Left hindlimb (tissue), 1 donor: ENCODE measurements around the gene COA7.
"Not testable (repeated sequence)": the region's sequence is repeated elsewhere in the genome, so short reads cannot be mapped to it uniquely, and the experiment has no call there.

Source experiments
- DNase-seq: peaks from one replicate; pipeline ENCODE4 v3.0.0-alpha.2; 2018

The COA7 gene

DNA sequence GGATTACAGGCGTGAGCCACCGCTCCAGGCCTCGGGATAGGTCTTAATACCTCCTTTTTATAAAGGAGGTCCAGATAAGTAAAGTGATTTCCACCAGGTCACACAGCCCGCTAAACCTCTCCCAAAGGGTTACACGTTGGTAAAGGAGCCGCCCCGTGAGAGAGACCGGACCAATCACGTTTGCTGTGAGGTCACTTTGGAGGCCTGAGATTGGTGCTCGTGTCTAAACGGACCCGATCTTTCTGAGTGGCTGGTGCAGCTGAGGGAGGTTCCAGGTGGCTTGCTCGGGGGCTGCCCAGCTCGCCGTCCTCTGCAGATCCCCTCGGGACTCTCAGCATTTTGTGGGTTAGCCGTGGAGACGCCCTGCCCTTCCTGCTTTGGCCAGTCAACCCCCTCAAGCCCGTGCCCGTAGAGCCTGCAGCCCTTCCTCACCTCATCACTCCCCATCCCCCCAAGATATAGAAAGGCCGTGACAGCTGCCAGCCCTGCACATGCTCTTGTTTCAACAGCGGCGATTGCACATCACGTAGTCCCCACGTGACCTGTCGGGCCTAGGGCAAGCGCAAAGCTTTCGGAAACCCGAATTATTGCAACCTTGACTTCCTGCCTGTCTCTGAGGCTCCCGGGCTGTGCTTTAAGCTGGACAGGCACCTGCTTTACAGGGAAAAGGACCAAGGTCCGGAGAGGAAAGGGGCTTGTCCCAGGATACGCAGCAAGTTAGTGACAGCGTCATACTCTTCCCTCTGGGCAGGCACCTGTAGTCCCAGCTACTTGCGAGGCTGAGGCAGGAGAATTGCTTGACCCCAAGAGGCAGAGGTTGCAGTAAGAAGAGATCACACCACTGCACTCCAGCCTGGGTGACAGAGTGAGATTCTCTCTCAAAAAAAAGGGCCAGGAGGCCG is 5.0 kb upstream of the COA7 start:
- DNase-seq, result peak; percentile 90

DNA sequence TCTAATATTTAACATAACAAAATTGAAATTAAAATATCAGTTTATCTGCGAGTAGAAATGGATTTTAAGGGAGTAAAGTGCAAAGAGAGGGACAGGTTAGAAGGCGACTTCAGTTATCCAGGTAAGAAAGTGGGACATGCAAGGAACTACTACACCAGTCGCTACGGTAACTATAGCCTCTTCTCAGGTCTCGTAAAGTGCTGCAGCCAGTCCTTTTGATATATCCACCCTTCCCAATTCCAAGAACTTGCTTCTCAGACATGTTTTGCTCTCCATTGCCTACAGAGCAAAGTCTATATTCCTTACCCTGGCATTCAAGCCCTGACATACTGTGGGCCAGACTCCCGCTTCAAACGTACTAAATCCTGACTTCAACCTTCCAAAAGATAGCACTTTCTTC is 2.5 kb downstream of the COA7 start:
- DNase-seq, result no peak

DNA sequence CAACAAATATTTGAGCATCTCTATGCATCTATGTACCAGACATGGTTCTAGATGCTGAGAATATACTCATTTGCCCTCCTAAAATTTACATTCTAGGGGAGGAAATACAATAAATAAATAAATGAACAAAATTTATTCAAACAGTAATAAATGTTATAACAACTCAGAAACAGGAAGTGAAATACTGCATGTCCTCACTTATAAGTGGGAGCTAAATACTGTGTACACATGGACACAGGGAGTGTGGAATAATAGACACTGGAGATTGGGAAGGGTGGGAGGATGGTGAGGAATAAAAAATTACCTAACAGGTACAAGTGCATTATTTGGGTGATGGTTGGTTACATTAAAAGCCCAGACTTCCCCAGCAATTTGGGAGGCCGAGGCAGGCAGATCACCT is 4.3 kb downstream of the COA7 start:
- DNase-seq, result no peak

DNA sequence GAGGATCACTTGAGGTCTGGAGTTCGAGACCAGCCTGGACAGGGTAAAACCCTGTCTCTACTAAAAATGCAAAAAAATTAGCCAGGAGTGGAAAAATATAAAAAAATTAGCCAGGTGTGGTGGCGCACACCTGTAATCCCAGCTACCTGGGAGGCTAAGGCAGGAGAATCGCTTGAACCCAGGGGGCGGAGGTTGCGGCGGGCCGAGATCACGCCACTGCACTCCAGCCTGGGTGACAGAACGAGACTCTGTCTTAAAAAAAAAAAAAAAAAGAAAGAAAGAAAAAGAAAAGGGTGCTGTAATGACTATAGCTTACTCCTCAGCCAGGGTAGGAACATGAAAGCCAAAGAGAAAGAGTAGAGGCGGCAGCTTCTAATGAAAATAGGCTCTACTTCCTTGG is 4.8 kb downstream of the COA7 start:
- not testable (repeated sequence) for DNase-seq

DNA sequence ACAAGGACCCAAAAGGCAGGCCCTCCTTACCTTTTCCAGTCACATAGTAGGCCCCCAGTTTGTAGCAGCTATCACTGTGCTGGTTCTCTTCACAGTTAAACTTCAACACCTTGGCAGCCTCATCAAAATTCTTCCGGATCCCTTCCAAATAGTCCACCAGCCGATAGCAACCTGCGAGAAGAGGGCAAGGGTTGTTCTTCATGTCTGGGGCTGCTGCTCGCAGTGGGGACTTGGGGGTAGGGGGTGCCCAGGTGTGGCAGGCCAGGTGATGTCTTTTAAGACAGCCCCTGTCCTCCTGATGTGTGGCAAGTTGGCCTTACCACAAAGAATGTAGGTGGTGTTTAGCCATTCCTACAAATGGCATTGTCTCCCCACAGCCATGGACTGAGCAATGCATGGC is 5.5 kb downstream of the COA7 start:
- DNase-seq, result no peak

DNA sequence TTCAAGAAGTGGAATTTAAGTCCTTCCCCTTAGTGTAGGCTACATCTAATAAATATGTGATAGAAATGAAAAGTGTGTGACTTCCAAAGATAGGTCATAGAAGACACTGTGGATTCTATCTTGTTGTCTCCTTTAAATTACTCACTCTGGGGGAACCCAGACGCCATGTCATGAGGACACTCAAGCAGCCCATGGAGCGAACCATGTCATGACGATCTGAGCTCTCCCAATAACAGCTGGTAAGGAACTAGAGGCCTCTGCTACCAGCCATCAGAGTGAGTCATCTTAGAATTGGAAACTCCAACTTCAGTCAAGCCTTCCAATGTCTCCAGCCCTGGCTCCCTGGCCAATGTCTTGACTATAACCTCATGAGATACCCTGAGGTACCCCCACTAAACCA is 6.3 kb downstream of the COA7 start:
- DNase-seq, result no peak

DNA sequence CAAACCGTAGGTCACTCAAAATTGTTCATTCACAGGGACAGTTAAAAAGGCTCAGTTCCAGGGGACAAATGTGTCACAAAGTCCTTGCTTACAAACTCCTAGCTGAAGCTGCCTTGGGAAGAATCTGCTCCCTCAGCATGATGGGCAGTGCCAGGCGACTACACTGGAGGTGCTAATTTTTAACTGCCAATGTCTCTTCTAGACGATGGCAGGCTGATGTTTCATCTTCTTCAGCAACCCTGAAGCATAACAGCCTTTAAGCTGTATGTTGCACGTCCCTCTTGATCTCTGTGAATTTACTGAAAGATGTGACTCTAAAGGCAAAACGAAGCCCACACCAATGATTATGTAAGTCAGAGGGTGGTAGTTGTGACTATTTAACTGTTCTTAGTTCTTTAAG is 11.3 kb downstream of the COA7 start:
- DNase-seq, result no peak

DNA sequence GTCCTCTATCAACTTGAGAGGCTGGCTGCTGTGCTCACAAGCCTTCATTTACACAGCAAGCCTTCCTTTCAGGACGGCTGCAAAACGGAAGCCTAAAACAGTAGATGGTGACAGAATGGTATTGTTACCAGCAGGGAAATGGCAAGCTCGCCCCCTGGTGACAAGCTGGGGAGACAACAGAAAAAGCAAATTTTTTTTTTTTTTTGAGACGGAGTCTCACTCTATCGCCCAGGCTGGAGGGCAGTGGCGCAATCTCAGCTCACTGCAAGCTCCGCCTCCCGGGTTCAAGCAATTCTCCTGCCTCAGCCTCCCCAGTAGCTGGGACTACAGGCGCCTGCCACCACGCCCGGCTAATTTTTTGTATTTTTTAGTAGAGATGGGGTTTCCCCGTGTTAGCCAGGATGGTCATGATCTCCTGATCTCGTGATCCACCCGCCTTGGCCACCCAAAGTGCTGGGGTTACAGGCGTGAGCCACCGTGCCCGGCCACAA is 11.8 kb downstream of the COA7 start:
- peak; percentile 66 for DNase-seq

DNA sequence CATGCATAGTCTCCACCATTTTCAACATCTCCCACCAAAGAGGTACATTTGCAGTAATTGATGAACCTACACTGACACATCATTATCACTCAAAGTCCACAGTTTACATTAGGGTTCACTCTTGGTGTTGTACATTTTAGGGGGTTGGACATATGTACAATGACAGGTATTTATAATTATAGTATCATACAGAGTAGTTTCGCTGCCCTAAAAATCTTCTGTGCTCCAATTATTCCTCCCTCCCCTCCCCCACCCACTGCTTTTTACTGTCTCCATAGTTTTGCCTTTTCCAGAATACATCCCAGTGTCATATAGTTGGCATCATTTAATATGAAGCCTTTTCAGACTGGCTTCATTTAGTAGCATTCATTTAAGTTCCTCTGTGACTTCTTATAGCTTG is 13.6 kb downstream of the COA7 start:
- DNase-seq, result no peak

DNA sequence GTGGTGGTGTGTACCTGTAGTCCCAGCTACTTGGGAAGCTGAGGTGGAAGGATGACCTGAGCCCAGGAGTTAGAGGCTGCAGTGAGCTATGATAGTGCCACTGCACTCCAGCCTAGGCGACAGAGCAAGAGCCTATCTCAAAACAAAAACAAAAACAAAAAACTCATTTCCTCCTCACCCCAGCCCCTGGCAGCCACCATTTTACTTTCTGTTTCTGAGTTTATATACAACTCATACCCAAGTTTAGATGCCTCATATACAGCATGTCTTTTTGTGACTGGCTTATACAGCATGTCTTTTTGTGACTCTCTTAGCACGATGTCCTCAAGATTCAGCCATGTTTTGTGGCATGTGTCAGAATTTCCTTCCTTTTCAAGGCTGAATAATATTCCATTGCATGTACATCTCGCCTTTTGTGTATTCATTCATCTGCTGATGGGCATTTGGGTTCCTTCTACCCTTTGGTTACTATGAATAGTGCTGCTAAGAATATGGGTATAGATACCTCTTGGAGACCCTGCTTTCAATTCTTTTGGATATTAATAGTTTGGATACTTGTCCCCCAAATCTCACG is 14.7 kb downstream of the COA7 start:
- DNase-seq, result no peak

DNA sequence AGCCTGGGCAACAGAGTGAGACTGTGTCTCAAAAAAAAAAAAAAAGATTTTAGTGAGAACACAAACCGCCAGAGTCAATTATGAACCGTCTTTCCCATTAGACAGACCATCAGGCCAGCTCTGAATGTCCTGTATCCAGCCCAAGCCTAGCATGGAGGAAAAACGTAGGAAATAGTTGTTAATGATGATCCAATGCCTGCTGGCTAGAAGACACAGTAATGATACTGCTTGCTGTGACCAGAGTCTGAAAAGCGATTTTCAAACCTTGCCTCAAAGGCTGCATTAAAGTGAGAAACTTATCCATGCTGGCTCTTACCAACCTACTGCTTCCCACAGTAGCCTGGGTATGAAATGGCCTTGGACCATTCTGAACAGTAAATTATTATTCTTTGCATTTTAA is 17.0 kb downstream of the COA7 start:
- no peak for DNase-seq

DNA sequence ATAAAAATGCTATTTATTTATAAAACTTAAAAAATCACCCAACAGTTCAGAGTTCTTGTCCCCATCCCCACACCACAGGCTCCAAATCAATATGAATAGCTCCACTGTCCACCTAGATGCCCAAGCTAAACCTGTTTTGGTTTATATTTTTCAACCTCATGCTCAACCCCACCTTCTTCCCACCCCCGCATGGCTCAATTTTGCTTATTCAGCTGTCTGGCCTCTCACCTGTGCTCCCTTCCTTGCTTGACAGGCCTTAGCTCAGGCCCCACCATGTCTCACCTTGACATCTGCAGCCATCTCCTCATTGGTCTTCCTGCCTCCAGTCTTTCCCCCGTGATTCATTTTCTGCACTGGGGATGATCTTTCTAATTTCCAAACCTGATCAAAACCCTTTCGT is 17.8 kb downstream of the COA7 start:
- DNase-seq, result no peak

DNA sequence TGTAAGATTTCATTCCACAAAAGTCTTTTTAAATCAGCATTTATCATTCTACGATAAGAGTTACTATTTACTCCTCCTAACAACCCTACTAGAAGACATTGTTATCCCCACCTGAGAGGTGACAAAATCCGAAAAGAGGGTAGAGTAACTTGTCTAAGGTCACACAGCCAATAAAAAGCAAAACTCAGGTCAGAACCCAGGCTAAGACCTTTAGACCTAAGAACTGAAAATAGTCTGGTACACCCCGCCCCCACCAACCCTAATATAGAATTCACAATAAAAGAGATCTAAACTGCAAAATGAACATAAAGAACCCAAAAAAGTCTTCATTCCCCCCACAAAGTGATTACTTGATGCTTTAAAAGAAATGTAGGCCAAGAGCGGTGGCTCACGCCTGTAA is 18.6 kb downstream of the COA7 start:
- no peak for DNase-seq

DNA sequence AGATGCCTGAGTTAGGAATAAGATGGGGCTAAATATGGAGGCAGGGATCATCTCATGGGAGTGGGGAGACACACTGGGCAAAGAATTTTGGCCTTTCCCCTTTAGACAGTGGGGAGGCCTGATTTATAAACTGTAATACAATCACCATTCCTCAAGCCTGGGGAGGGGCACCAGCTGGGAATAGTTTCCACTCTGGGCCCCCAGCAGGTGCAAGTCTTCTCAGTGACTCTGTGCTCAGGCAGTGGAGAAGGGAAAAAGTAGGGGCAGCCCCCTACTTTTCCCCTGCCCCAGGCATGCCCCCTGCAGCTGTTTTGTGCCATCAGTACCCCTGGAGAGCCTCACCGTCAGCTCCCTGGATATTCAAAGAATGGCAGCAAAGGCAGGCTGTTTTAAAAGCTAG is 19.1 kb downstream of the COA7 start:
- DNase-seq, result no peak

DNA sequence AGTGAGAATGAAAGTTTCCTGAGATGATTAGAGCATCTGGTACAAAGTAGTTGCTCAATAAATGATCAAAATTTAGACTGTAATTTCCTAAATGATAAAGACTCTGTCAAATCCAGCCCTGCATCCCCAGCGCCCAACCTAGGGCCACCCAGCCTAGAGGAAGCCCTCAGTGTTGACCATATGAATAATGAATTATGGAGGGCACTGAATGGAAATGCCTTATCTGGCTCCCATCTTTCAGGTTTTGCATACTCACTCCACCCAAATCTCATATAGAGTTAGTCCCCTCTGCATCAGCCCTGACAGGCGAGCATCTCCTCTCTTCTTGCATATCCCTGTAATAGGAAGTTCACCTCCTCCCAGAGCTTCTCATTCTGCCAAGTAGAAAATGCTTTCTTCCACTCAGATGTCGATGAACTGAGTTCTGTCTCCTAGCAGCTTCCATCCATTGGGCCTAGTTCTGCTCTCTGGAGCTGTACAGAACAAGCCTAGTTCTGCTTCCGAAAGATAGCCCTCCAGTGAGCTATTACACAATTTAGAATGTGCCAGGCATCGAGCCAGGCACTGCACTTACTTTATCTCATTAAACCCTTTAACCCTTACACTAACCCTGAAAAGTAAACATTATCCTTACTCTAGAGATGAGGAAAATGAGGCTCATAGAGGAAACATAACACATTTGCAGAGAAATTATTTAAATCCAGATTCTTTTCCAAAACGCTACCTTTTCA is 20.9 kb downstream of the COA7 start:
- DNase-seq, result no peak

DNA sequence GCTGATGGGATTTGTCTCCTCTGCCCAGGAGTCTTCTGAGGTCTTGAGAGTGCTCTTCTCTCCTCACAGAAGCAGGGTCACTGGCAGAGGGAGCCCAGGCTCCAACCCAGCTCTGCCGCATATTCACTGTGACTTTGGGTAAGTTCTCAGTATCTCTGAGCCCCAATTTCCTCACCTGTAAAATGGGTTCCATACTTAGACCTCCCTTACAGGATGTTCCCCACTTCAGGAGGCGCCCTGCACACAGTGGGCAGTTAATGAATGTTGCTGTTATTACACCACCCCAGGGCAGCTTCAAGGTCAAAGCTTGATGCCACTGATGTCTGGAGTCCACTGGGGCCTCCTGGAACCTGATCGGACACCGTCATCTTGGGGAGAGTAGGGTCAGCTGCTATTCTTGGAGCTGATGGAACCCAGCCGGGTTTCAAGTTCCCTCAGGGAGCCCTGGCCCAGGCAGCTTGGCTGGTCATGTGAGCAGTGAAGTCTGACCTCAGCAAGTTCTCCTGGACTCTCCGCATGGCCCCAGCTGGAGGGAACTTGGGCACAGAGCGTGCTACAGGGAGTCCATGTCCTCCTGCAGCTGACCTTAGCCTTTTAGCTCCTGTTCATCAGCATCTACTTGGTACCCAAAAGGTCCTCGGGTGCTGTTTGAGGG is 21.8 kb downstream of the COA7 start:
- DNase-seq, result peak; percentile 52

DNA sequence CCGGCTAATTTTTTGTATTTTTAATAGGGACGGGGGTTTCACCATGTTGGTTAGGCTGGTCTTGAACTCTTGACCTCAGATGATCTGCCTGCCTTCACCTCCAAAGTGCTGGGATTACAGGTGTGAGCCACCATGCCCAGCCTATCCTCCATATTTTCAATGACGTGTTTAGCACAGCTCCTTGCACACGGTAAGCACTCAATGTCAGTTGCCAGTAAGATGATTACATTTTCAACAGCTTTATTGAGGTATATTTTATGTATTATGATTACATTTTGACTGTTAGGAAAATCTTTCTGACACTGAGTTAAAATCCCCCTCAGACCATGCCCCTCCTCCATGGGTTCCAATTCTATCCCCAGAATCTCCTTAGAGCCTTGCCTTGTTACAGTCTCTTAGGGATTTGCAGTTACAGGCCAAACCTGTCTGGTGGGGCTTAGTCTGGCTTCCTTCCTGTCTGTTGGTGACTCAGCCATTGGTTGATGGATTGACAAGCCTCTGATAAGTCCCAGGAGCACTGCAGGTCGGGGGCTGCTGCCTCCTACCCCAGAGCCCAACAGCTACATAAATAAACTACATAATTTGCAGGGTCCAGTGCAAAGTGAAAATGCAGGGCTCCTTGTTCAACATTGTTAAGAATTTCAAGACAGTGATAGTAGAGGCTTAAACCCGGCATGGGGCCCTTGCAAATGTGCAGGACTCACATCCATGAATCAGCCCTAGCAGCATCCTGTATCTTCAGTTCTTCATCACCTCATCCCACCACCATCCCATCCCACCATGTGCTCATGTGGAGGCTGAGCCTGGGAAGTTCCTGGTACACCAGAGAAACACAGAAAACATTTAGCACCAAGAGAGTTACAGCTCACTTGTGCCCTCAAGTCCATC is 23.4 kb downstream of the COA7 start:
- DNase-seq, result no peak

DNA sequence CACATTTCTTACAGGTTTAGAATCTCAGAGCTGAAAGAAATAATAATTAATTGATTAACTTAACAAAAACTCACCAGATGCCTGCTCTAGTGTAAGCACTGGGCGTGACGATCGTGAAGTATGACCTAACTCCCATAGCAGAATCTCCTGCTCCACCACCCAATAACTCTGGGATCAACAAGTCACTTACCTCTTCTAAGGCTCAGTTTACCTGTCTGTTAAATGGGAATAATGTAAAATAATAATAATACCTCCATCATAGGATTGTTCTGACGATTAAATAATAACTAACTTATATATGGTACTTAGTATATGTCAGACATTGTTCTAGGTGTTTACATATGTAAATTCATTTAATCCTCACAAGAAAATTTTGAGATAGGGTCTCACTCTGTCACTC is 24.6 kb downstream of the COA7 start:
- DNase-seq, result no peak

DNA sequence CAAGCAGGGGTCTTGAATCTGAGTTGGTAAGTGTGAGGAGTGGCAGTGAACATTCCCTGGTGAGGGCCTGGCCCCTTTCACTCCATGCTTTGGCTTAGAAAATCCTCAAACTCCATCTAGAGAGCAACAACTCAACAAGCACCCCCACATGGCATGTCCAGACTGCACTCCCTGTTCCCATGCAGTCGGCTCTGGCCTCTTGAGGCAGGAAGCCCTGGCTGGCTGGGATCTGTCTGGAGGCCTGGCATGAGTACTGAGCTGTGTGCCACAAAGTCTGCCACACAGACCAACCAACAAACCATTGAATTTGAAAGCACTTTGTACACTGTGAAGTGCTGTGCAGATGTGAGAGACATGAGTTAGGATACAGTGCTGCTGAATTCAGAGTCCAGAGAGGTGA is 25.2 kb downstream of the COA7 start:
- no peak for DNase-seq

DNA sequence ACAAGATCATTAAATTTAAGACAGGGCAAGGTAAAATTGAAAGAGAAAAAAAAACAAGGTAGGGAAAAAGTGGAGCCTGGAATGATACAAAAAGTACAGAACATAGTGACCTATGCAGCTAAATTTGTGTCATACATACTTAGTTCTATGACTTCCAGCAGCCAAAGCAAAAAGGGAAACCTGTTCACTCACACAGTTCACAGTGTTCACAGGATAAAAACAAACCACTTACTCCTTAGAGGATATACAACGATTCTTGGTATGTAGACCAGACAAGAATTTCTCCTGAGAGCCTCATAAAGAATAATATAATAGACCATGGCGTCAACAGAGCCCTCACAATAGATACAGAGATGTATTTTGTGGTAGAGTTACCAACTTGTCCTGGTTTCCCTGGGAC is 27.5 kb downstream of the COA7 start:
- DNase-seq, result no peak

DNA sequence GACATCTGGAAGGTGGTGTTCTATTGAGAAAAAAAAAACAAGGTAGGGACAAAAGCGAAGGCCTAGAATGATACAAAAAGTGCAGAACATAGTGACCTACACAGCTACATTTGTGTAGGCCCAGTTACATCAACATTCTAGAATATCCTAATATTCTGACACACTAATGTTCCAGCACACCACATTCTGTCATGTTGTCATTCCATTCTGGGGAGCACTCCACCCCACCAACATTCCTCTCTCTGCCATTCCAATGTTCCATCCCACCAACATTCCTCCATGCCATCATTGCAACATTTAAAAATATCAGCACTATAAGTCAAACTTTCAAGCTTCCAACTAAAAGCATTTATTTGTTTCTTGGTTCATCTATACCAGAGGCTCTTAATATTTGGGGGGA is 28.5 kb downstream of the COA7 start:
- DNase-seq, result no peak

DNA sequence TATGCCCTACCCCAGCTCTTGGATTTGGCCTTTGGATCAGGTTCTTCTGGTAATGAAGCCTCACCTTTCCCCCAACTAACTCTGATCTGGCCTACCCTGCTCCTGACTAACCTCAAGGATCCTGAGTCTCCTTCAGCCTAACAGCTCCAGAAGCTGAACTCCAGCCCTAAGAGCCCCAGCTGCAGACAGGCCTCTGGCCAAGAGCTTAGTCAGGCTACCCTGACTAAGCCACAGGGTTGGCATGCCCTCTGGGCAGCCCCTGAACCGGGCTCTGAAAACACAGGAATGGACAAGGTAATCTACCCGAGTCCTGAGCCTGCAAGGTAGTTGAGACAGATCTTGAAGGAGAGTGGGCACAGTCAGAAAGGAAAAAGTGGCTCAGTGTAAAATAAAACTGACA is 29.4 kb downstream of the COA7 start:
- no peak for DNase-seq
